Measurements from ENCODE around the gene CCDC3. TPM values are rescaled to one million over a fixed set of nuclear protein-coding genes. Genes with fewer than 3 reads are reported as not detected.

CCDC3 gene
- total and polyA plus RNA-seq, 2 experiments from 2014 or later: not detected

GRCh38 chr10:13047529-13048206 is 46.2 kb upstream of the CCDC3 start:
- Histone ChIP-seq H3K36me3 (ENCODE audit: low read depth) (no peaks in the 10 kb centered on the region), H3K79me2 (ENCODE audit: insufficient read depth) (no peaks in the 10 kb centered on the region), H3K9me2 (ENCODE audit: insufficient read depth) (no peaks in the 10 kb centered on the region), H3K4me1 (ENCODE audit: insufficient read depth) (no peaks in the 10 kb centered on the region), H3K4me2 (ENCODE audit: unreplicated experiment) (no peak overlapping the region), H3K27me3 (replicated peaks; ENCODE audit: insufficient read depth) (no peaks in the 10 kb centered on the region), H2AFZ (no peak overlapping the region), H4K20me1 (ENCODE audit: insufficient read depth) (no peaks in the 10 kb centered on the region), H3K9ac (no peak overlapping the region), H3K9me3 (ENCODE audit: low read depth) (no peaks in the 10 kb centered on the region), H3F3A (ENCODE audit: insufficient read depth) (no peaks in the 10 kb centered on the region), H3K27ac (no peak overlapping the region), H3K4me3 (no peak overlapping the region)
- in situ Hi-C loops (cut with MboI): no loop called here
- TF ChIP-seq EZH2 (IDR thresholded peaks at IDR 0.05; ENCODE audit: insufficient read depth, poor library complexity, severe bottlenecking) (no peak), EZH2phosphoT487 (IDR thresholded peaks at IDR 0.05; ENCODE audit: insufficient read depth, low read depth) (no peak)
- WGBS, 2 experiments (ENCODE audit: low coverage in 1 of 2, low lambda C conversion rate in 2 of 2, missing lambda C conversion rate in 2 of 2): 55 to 60% methylated on average over 12 of the region's 12 CpGs
- no peak for DNase-seq

DNA sequence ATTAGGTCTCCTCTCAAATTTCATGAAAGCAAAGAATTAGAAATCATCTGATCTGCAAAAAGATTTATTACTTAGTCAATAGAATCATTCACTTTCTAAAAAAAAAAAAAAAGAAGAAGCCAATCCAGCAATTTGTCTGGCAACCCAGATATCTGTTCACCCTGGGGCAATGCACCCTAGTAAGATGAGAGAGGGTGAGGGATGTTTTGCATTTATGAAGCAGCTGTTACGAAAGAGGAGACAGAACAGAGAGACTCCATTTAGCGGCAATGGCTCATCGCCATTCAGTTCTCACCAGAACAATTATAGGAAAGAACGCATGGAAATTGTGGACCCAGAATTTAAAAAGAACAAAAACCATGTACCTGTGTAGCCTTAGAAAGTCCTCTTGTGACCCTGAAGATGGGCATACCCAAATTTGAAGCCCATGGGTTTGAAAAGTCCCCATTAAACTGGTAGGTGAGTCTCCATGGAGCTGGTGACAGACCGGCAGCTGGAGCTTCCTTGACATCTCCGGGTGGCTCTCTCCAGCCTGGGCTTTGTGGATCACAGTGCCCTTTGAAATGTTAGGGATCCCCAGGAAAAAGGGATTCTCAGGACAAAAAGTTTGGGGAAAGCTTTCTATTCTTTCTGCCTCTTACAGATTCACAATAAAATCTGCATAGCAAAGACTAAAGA is 45.5 kb upstream of the CCDC3 start:
- DNase-seq: no peak
- no peak for TF ChIP-seq EZH2phosphoT487 (IDR thresholded peaks at IDR 0.05; ENCODE audit: insufficient read depth, low read depth)
- no peak for TF ChIP-seq EZH2 (IDR thresholded peaks at IDR 0.05; ENCODE audit: insufficient read depth, poor library complexity, severe bottlenecking)
- in situ Hi-C loops (cut with MboI): no loop called here

DNA sequence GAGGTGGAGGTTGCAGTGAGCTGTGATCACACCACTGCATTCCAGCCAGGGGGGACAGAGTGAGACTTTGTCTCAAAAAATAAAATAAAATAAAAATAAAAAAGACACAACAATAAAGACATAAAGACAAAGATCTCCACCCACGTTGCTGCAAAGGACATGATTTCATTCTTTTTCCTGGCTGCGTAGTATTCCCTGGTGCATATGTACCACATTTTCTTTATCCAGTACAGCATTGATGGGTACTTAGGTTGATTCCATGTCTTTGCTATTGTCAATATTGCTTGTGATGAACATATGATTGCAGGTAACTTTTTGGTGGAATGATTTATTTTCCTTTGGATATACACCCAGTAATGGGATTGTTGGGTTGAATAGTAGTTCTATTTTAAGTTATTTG is 42.0 kb upstream of the CCDC3 start:
- H2AFZ ChIP-seq: no peak overlapping the region
- DNase-seq: no peak
- no peaks in the 10 kb centered on the region for H3F3A ChIP-seq (ENCODE audit: insufficient read depth)
- H3K79me2 ChIP-seq (ENCODE audit: insufficient read depth): no peaks in the 10 kb centered on the region
- TF ChIP-seq EZH2phosphoT487 (IDR thresholded peaks at IDR 0.05; ENCODE audit: insufficient read depth, low read depth): no peak
- TF ChIP-seq EZH2 (IDR thresholded peaks at IDR 0.05; ENCODE audit: insufficient read depth, poor library complexity, severe bottlenecking): no peak
- no peaks in the 10 kb centered on the region for H3K9me3 ChIP-seq (ENCODE audit: low read depth)
- no peaks in the 10 kb centered on the region for H3K27me3 ChIP-seq (replicated peaks; ENCODE audit: insufficient read depth)
- H4K20me1 ChIP-seq (ENCODE audit: insufficient read depth): no peaks in the 10 kb centered on the region
- no peaks in the 10 kb centered on the region for H3K9me2 ChIP-seq (ENCODE audit: insufficient read depth)
- no peak overlapping the region for H3K9ac ChIP-seq
- in situ Hi-C loops (cut with MboI): no loop called here
- no peak overlapping the region for H3K4me2 ChIP-seq (ENCODE audit: unreplicated experiment)
- no peaks in the 10 kb centered on the region for H3K36me3 ChIP-seq (ENCODE audit: low read depth)
- WGBS, 2 experiments (ENCODE audit: low coverage in 1 of 2, low lambda C conversion rate in 2 of 2, missing lambda C conversion rate in 2 of 2): 48 to 50% methylated on average over 2 of the region's 2 CpGs
- no peak overlapping the region for H3K4me3 ChIP-seq
- H3K27ac ChIP-seq: no peak overlapping the region
- H3K4me1 ChIP-seq (ENCODE audit: insufficient read depth): no peaks in the 10 kb centered on the region

More for the DNA sequence above, 45.5 kb upstream of the CCDC3 start:
- WGBS, 2 experiments (ENCODE audit: low coverage in 1 of 2, low lambda C conversion rate in 2 of 2, missing lambda C conversion rate in 2 of 2): 32% methylated on average over 6 of the region's 6 CpGs
- H3K9me2 ChIP-seq (ENCODE audit: insufficient read depth): no peaks in the 10 kb centered on the region
- H3K9ac ChIP-seq: no peak overlapping the region
- H3K36me3 ChIP-seq (ENCODE audit: low read depth): no peaks in the 10 kb centered on the region
- H2AFZ ChIP-seq: no peak overlapping the region
- no peak overlapping the region for H3K27ac ChIP-seq
- no peaks in the 10 kb centered on the region for H3K27me3 ChIP-seq (replicated peaks; ENCODE audit: insufficient read depth)
- no peaks in the 10 kb centered on the region for H4K20me1 ChIP-seq (ENCODE audit: insufficient read depth)
- no peaks in the 10 kb centered on the region for H3K9me3 ChIP-seq (ENCODE audit: low read depth)
- H3K79me2 ChIP-seq (ENCODE audit: insufficient read depth): no peaks in the 10 kb centered on the region
- H3F3A ChIP-seq (ENCODE audit: insufficient read depth): no peaks in the 10 kb centered on the region
- no peaks in the 10 kb centered on the region for H3K4me1 ChIP-seq (ENCODE audit: insufficient read depth)
- no peak overlapping the region for H3K4me2 ChIP-seq (ENCODE audit: unreplicated experiment)
- no peak overlapping the region for H3K4me3 ChIP-seq

GRCh38 chr10:13039761-13040160 is 38.2 kb upstream of the CCDC3 start:
- TF ChIP-seq EZH2 (IDR thresholded peaks at IDR 0.05; ENCODE audit: insufficient read depth, poor library complexity, severe bottlenecking) (no peak), EZH2phosphoT487 (IDR thresholded peaks at IDR 0.05; ENCODE audit: insufficient read depth, low read depth) (no peak)
- in situ Hi-C loops (cut with MboI): no loop called here
- Histone ChIP-seq H3K36me3 (ENCODE audit: low read depth) (no peaks in the 10 kb centered on the region), H3F3A (ENCODE audit: insufficient read depth) (no peaks in the 10 kb centered on the region), H3K27me3 (replicated peaks; ENCODE audit: insufficient read depth) (no peaks in the 10 kb centered on the region), H3K27ac (no peak overlapping the region), H3K4me1 (ENCODE audit: insufficient read depth) (no peaks in the 10 kb centered on the region), H3K9ac (no peak overlapping the region), H3K9me2 (ENCODE audit: insufficient read depth) (no peaks in the 10 kb centered on the region), H3K4me2 (ENCODE audit: unreplicated experiment) (no peak overlapping the region), H3K79me2 (ENCODE audit: insufficient read depth) (no peaks in the 10 kb centered on the region), H3K4me3 (no peak overlapping the region), H2AFZ (no peak overlapping the region), H4K20me1 (ENCODE audit: insufficient read depth) (no peaks in the 10 kb centered on the region), H3K9me3 (ENCODE audit: low read depth) (no peaks in the 10 kb centered on the region)
- 29 to 42% methylated on average over 6 of the region's 6 CpGs for WGBS, 2 experiments (ENCODE audit: low coverage in 1 of 2, low lambda C conversion rate in 2 of 2, missing lambda C conversion rate in 2 of 2)
- no peak for DNase-seq
